HuH-7.5 (cell line): Measurements from ENCODE around the gene INPP5A.
"Not testable (repeated sequence)": the region's sequence is repeated elsewhere in the genome, so short reads cannot be mapped to it uniquely, and the experiment has no call there.

Experiments used
- DNase-seq: peaks from one replicate; pipeline ENCODE4 v3.0.0; 2011; ENCODE audit warnings: low spot score

Gene INPP5A

GRCh38 chr10:132596742-132597279 lies 59.2 kb downstream of the INPP5A start:
- no peak for DNase-seq

DNA sequence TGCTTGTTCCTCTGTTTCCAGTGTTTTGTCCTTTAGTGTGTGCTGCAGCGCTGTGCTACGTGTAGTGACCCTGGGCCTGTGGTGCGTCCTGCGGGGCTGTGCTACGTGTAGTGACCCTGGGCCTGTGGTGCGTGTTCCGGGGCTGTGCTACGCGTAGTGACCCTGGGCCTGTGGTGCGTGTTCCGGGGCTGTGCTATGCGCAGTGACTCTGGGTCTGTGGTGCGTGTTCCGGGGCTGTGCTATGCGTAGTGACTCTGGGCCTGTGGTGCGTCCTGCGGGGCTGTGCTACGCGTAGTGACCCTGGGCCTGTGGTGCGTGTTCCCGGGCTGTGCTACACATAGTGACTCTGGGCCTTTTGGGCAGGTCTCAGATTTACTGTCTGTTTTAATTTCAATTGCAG lies 60.1 kb downstream of the INPP5A start:
- no peak for DNase-seq

DNA sequence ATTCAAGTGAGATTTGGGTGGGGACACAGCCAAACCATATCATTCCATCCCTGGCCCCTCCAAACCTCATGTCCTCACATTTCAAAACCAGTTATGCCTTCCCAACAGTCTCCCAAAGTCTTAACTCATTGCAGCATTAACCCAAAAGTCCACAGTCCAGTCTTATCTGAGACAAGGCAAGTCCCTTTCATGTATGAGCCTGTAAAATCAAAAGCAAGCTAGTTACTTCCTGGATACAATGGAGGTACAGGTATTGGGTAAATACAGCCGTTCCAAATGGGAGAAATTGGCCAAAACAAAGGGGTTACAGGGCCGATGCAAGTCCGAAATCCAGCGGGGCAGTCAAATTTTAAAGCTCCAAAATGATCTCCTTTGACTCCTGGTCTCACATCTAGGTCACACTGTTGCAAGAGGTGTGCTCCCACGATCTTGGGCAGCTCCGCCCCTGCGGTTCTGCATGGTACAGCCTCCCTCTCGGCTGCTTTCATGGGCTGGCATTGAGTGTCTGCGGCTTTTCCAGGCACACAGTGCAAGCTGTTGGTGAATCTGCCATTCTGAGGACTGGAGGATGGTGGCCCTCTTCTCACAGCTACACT lies 61.5 kb downstream of the INPP5A start:
- not testable (repeated sequence) for DNase-seq

- no peak for DNase-seq
Observed at GRCh38 chr10:132599732-132600131, 62.1 kb downstream of the INPP5A start.

DNA sequence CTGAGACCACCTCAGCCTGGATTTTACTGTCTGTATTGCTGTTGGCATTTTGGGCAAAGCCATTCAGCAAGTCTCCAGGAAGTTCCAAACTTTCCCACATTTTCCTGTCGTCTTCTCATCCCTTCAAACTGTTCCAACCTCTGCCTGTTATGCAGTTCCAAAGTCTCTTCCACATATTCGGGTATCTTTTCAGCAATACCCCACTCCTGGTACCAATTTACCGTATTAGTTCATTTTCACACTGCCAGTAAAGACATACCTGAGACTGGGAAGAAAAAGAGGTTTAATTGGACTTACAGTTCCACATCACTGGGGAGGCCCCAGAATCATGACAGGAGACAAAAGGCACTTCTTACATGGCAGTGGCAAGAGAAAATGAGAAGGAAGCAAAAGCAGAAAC lies 62.8 kb downstream of the INPP5A start:
- DNase-seq = no peak

DNA sequence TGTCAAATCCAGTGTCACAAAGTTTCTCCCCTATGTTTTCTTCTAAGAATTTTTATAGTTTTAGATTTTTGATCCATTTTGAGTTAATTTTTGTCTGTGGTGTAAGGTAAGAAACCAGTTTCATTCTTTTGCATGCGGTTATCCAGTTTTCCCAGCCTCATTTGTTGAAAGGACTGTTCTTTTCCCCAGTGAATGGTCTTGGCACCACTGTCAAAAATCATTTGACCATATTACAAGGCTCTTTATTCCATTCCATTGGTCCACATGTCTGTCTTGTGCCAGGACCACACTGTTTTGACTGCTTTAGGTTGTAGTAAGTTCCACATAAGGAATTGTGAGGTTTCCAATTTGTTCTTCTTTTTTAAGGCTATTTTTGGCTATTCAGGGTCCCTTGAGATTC lies 64.0 kb downstream of the INPP5A start:
- DNase-seq = no peak

- DNase-seq = no peak
Observed at GRCh38 chr10:132602614-132603013, 65.0 kb downstream of the INPP5A start.

DNA sequence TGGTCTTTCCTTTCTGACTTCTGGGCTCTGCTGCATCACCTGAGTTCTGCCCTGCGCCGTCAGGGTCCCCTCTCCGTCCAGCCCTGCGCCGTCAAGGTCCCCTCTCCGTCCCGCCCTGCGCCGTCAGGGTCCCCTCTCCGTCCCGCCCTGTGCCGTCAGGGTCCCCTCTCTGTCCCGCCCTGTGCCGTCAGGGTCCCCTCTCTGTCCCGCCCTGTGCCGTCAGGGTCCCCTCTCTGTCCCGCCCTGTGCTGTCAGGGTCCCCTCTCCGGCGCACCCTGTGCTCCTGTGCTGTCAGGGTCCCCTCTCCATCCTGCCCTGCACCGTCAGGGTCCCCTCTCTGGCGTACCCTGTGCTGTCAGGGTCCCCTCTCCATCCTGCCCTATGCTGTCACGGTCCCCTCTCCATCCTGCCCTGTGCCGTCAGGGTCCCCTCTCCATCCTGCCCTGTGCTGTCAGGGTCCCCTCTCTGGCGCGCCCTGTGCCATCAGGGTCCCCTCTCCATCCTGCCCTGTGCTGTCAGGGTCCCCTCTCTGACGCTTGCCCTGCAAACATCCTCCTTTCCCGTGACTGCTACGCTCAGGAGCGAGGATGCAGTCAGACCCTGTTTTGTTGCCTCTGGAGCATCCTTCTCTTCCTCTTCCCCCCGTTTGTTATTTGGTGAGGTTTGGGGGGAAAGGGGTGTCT lies 66.4 kb downstream of the INPP5A start:
- no peak for DNase-seq

DNA sequence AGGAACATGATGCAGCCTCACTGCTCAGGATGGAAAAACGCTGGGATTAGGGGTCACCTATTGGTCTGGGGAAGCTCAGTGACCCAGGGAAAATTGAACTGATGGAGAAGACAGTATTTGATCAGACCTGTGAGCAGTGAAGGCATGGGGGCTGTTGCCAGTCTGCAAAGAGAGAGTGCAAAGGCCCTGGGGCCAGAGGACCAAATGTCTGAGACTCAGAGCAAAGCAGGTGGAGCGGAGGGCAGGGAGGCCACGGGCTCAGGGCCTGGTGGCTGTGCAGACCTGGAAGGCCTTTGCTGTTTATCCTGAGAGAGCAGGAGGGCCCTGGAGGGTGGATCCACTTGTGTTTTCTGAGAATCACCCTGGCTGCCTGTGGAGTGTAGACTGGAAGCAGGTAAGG lies 67.1 kb downstream of the INPP5A start:
- DNase-seq = no peak

- DNase-seq = no peak
Observed at GRCh38 chr10:132605390-132605789, 67.8 kb downstream of the INPP5A start.

DNA sequence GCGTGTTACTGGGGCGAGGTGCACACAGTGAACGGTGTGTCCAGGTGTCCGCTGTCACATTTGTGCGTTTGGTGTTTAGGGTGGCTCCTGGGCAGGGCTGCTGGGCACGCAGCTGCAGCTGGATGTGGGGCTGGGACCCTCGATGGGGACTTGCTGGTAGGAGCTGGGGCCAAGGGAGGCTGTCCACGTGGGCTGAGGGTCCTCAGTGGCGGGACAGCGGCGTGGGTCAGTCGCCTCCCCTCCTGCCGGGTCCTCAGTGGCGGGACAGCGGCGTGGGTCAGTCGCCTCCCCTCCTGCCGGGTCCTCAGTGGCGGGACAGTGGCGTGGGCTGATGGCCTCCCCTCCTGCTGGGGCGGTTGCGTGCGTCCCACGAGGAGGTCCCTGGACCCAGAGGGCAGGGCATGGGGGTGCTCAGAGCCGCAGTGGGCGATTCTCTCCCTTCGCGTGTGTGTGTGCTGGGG lies 68.5 kb downstream of the INPP5A start:
- no peak for DNase-seq

- no peak for DNase-seq
Observed at GRCh38 chr10:132606536-132607316, 69.1 kb downstream of the INPP5A start.

DNA sequence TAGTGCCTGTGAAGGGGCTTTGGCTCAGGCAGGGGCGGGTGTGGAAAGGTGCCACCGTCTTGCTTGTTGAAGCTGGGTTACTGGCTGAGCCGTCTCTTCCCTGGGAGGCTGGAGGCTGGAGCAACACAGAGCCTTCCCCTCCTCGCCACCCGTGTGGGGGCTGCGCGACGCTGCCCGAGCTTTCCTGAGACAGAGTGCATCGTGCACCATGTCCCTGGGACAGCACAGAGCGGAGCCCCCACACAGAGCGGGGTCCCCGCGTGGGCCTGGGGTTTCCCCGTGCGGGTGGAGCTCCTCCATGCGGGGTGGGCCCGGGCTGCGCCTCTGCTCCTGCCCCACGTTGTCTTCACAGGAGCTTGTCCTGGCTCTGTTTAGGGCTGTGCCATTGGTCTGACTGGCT lies 69.9 kb downstream of the INPP5A start:
- no peak for DNase-seq

- DNase-seq = no peak
Observed at GRCh38 chr10:132607961-132608495, 70.4 kb downstream of the INPP5A start.

- no peak for DNase-seq
Observed at GRCh38 chr10:132608511-132609195, 71.1 kb downstream of the INPP5A start.

DNA sequence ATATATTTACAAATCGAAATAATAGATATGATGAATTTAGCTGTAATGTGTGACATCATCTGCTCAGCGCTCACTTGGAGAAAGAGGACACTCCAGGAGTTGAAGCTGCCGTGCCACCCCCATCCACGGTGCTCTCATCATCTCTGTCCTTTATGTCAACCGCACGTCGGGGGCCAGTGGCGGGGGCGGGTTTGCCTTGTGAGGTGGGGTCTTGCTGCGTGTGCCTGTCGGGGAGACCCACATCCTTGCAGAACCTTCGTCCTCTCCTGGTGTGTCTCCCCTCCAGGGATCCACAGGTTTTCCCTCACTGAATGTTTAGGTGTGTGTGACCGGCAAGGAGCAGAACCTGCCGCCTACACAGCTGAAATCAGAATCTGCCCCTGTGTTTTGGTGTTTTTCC lies 71.6 kb downstream of the INPP5A start:
- DNase-seq = no peak

- DNase-seq = no peak
Observed at GRCh38 chr10:132610071-132610701, 72.6 kb downstream of the INPP5A start.

GRCh38 chr10:132611026-132611910 lies 73.7 kb downstream of the INPP5A start:
- no peak for DNase-seq

GRCh38 chr10:132611986-132612385 lies 74.4 kb downstream of the INPP5A start:
- no peak for DNase-seq
